H9 (cell line): ENCODE data around the gene TRAPPC4. TPM values are rescaled to one million over a fixed set of nuclear protein-coding genes. Genes with fewer than 3 reads are reported as not detected.

Source experiments
- DNase-seq: peaks from one replicate; pipeline ENCODE4 v3.0.0-alpha.2; 2017
- H2AFZ ChIP-seq: one replicate; pipeline ENCODE4 v1.6.1; 2013; ENCODE audit warnings: mild to moderate bottlenecking, low read length, control low read depth, moderate library complexity
- H2AK5ac ChIP-seq: 2 replicates; pipeline ENCODE4 v1.6.1; 2013; ENCODE audit warnings: low read length, control low read depth, mixed read lengths; ENCODE audit not compliant: insufficient read length
- H2BK120ac ChIP-seq: one replicate; pipeline ENCODE4 v1.6.1; 2013; ENCODE audit warnings: low read depth, mild to moderate bottlenecking, low read length, control low read depth, inconsistent platforms; ENCODE audit not compliant: poor library complexity, severe bottlenecking
- H2BK12ac ChIP-seq: 2 replicates; pipeline ENCODE4 v1.6.1; 2013; ENCODE audit warnings: low read length, control low read depth, mixed read lengths, low read depth; ENCODE audit not compliant: insufficient read length
- H2BK15ac ChIP-seq: 2 replicates; pipeline ENCODE4 v1.6.1; 2013; ENCODE audit warnings: low read depth, low read length, control low read depth
- H2BK20ac ChIP-seq: one replicate; pipeline ENCODE4 v1.6.1; 2013; ENCODE audit warnings: low read depth, mild to moderate bottlenecking, low read length, control low read depth, inconsistent platforms; ENCODE audit not compliant: poor library complexity, severe bottlenecking
- H2BK5ac ChIP-seq: 2 replicates; pipeline ENCODE4 v1.6.1; 2013; ENCODE audit warnings: low read length, control low read depth, mixed read lengths; ENCODE audit not compliant: insufficient read length
- H3K14ac ChIP-seq: 2 replicates; pipeline ENCODE4 v1.6.1; 2013; ENCODE audit warnings: low read length, control low read depth; ENCODE audit not compliant: insufficient read depth
- H3K18ac ChIP-seq: 2 replicates; pipeline ENCODE4 v1.6.1; 2013; ENCODE audit warnings: low read depth, mild to moderate bottlenecking, mixed read lengths, low read length, control low read depth; ENCODE audit not compliant: insufficient read length
- H3K23ac ChIP-seq: 2 replicates; pipeline ENCODE4 v1.6.1; 2013; ENCODE audit warnings: low read length, control low read depth, mixed read lengths, low read depth; ENCODE audit not compliant: insufficient read length
- H3K23me2 ChIP-seq: 2 replicates; pipeline ENCODE4 v1.6.1; 2013; ENCODE audit warnings: low read depth, mild to moderate bottlenecking, mixed read lengths, low read length, control low read depth; ENCODE audit not compliant: insufficient read length, poor library complexity, severe bottlenecking
- H3K27ac ChIP-seq: 2 replicates; pipeline ENCODE4 v1.5.1; 2013; ENCODE audit warnings: low read length, control low read depth, mixed read lengths, low read depth; ENCODE audit not compliant: insufficient read length
- H3K27me3 ChIP-seq: 2 replicates; pipeline ENCODE4 v1.6.1; 2013; ENCODE audit warnings: low read length, control low read depth, inconsistent platforms; ENCODE audit not compliant: insufficient read depth
- H3K4ac ChIP-seq: 2 replicates; pipeline ENCODE4 v1.6.1; 2013; ENCODE audit warnings: low read depth, mild to moderate bottlenecking, control low read depth, inconsistent platforms, low read length, moderate library complexity
- H3K4me1 ChIP-seq: 2 replicates; pipeline ENCODE4 v1.6.1; 2013; ENCODE audit warnings: low read length, control low read depth, inconsistent platforms; ENCODE audit not compliant: insufficient read depth
- H3K4me2 ChIP-seq: 2 replicates; pipeline ENCODE4 v1.6.1; 2013; ENCODE audit warnings: low read length, control low read depth, mixed read lengths; ENCODE audit not compliant: insufficient read length, insufficient read depth
- H3K56ac ChIP-seq: 2 replicates; pipeline ENCODE4 v1.6.1; 2013; ENCODE audit warnings: low read depth, mild to moderate bottlenecking, mixed read lengths, low read length, control low read depth; ENCODE audit not compliant: insufficient read length
- H3K79me1 ChIP-seq: 2 replicates; pipeline ENCODE4 v1.6.1; 2013; ENCODE audit warnings: low read depth, mild to moderate bottlenecking, moderate library complexity, low read length, control low read depth, inconsistent platforms; ENCODE audit not compliant: insufficient read depth, poor library complexity, severe bottlenecking
- H3K79me2 ChIP-seq: 2 replicates; pipeline ENCODE4 v1.6.1; 2013; ENCODE audit warnings: low read length, control low read depth, inconsistent platforms; ENCODE audit not compliant: insufficient read depth
- H3K9ac ChIP-seq: 2 replicates; pipeline ENCODE4 v1.6.1; 2013; ENCODE audit warnings: low read length, control low read depth, mixed read lengths; ENCODE audit not compliant: insufficient read length; ENCODE audit errors: extremely low read depth
- H3K9me3 ChIP-seq: one replicate; pipeline ENCODE4 v1.6.1; 2013; ENCODE audit warnings: low read depth, low read length, inconsistent platforms; ENCODE audit not compliant: control insufficient read depth
- H3T11ph ChIP-seq: one replicate; pipeline ENCODE4 v1.6.1; 2013; ENCODE audit warnings: mild to moderate bottlenecking, low read length, control low read depth, inconsistent platforms
- H4K20me1 ChIP-seq: one replicate; pipeline ENCODE4 v1.6.1; 2013; ENCODE audit not compliant: control insufficient read depth, insufficient read length, insufficient read depth
- H4K5ac ChIP-seq: 2 replicates; pipeline ENCODE4 v1.6.1; 2013; ENCODE audit warnings: low read depth, mild to moderate bottlenecking, mixed read lengths, low read length, control low read depth; ENCODE audit not compliant: insufficient read length
- H4K8ac ChIP-seq: replicated peaks from 2 replicates; pipeline ENCODE4 v1.6.1; 2013; ENCODE audit warnings: low read length, control low read depth, mixed read lengths, low read depth; ENCODE audit not compliant: insufficient read length
- H4K91ac ChIP-seq: 2 replicates; pipeline ENCODE4 v1.6.1; 2013; ENCODE audit warnings: low read depth, mild to moderate bottlenecking, moderate library complexity, mixed read lengths, low read length, control low read depth; ENCODE audit not compliant: insufficient read length
- H3K27ac Mint-ChIP-seq, 3 experiments: 2 replicates in 2 of 3; 3 replicates in 1 of 3; pipeline ENCODE4 v1.8.0; 2020 to 2021; ENCODE audit warnings: mixed read lengths in 3 of 3, mild to moderate bottlenecking in 1 of 3, moderate library complexity in 1 of 3
- H3K27me3 Mint-ChIP-seq: 2 replicates; pipeline ENCODE4 v1.8.0; 2021; ENCODE audit warnings: low read depth, mild to moderate bottlenecking, moderate library complexity, mixed read lengths
- H3K36me3 Mint-ChIP-seq, 3 experiments: 2 replicates in 2 of 3; 3 replicates in 1 of 3; pipeline ENCODE4 v1.8.0; 2020 to 2021; ENCODE audit warnings: low read depth in 3 of 3, mixed read lengths in 3 of 3; ENCODE audit not compliant: insufficient read depth in 1 of 3
- H3K4me1 Mint-ChIP-seq, 2 experiments: 2 replicates each; pipeline ENCODE4 v1.8.0; 2020; ENCODE audit warnings: mixed read lengths in 2 of 2
- H3K4me3 Mint-ChIP-seq, 2 experiments: 2 replicates in 1 of 2; 3 replicates in 1 of 2; pipeline ENCODE4 v1.8.0; 2020 to 2021; ENCODE audit warnings: mild to moderate bottlenecking in 2 of 2, mixed read lengths in 2 of 2, moderate library complexity in 1 of 2
- H3K9me3 Mint-ChIP-seq, 2 experiments: 2 replicates in 1 of 2; 3 replicates in 1 of 2; pipeline ENCODE4 v1.8.0; 2020; ENCODE audit warnings: mild to moderate bottlenecking in 2 of 2, mixed read lengths in 2 of 2, moderate library complexity in 1 of 2
- CTCF ChIP-seq: fragments of 200-600 bp; sonication (generic); conservative IDR thresholded peaks from 3 replicates; pipeline ENCODE4 v1.8.0; 2021; ENCODE audit warnings: antibody characterized with exemption, mild to moderate bottlenecking
- WGBS: extraction: QIAGEN DNeasy Blood & Tissue Kit; methylation state at CpG from one replicate; pipeline ENCODE4 v1.1.7; 2013; ENCODE audit warnings: missing lambda C conversion rate, low lambda C conversion rate, mixed read lengths; ENCODE audit not compliant: insufficient read length; ENCODE audit errors: extremely low coverage; 5-methylcytosine and 5-hydroxymethylcytosine counted together
- total RNA-seq: library from RNA; stranded (reverse); gene quantifications from 2 replicates; pipeline ENCODE4 v1.2.1, GENCODE V29; 2021

TRAPPC4 gene
- total RNA-seq, 1 experiment from 2014 or later, result 82.8 TPM

- Mint-ChIP-seq H3K4me1 (peaks cover 8 to 10% of the 10 kb centered on the region in 2 experiments), H3K9me3 (no peaks in the 10 kb centered on the region), H3K27ac (no peak overlapping the region), H3K36me3 (no peaks in the 10 kb centered on the region), H3K4me3 (no peak overlapping the region), H3K27me3 (peaks cover 4% of the 10 kb centered on the region)
- Histone ChIP-seq H3T11ph (no peak overlapping the region), H2BK12ac (no peak overlapping the region), H4K91ac (no peak overlapping the region), H3K27me3 (no peaks in the 10 kb centered on the region; the same call in 1 of the 2 replicates), H3K14ac (no peak overlapping the region), H2BK15ac (no peak overlapping the region), H2BK120ac (no peak overlapping the region), H2AK5ac (no peak overlapping the region), H3K27ac (no peak overlapping the region), H3K9me3 (no peaks in the 10 kb centered on the region), H2BK5ac (no peak overlapping the region), H3K4ac (no peak overlapping the region), H3K56ac (no peak overlapping the region), H3K9ac (no peak overlapping the region), H2BK20ac (no peak overlapping the region), H3K23ac (no peak overlapping the region), H3K4me2 (no peak overlapping the region), H3K18ac (no peak overlapping the region), H4K20me1 (no peaks in the 10 kb centered on the region), H3K79me1 (no peaks in the 10 kb centered on the region), H3K4me1 (no peaks in the 10 kb centered on the region), H2AFZ (no peak overlapping the region), H3K79me2 (no peaks in the 10 kb centered on the region), H3K23me2 (no peaks in the 10 kb centered on the region), H4K5ac (no peak overlapping the region), H4K8ac (no peak overlapping the region)
- no peak for DNase-seq
- WGBS, result no CpG with 5 or more reads among the region's 2 CpGs
- no peak for TF ChIP-seq CTCF
These were observed 33.7 kb upstream of the TRAPPC4 start for GRCh38 chr11:118984825-118985224.
